GM18499 (cell line): ENCODE results near the gene NLRC3.
"Not testable (repeated sequence)": the region's sequence is repeated elsewhere in the genome, so short reads cannot be mapped to it uniquely, and the experiment has no call there.

Source experiments
- ATAC-seq: cut with Tn5 transposase; IDR thresholded peaks from one replicate; pipeline ENCODE4 v1.9.1; 2021; ENCODE audit warnings: moderate number of reproducible peaks; ENCODE audit not compliant: insufficient read depth, unreplicated experiment

The NLRC3 gene

DNA sequence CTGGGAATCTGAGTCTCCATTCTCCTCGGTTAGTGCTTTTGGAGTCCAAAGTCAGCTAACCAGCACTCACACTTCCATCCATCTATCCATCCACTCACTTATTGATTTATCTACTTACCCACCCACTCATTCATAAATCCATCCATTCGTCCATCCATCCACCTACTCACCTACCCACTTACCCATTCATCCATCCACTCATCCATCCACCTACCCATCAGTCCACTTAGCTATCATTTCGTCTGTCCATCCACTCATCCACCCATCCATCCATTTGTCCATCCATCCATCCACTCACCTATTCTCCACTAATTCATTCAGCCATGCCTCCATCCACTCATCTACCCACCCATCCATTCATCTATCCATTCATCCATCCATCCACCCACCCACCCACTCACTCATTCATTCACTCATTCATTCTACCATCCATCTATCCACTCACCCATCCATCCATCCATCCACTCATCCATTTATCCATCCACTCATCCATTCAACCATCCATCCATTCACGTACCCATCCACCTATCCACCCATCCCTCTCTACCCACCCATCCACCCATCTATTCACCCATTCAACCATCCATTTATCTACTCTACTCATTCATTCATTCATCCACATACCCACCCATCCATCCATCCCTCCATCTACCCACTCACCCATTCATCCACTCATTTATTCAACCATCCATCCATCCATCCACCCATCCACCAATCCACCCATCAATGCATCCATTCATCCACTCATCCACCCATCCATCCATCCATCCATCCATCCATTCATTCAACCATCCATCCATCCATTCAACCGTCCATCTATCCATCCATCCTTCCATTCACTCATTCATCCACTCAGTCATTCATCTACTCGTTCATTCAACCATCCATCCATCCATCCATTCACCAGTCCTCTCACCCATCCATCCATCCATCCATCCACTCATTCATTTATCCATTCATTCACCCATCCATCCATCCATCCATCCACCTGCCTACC lies 26.1 kb downstream of the NLRC3 start:
- ATAC-seq: no peak

DNA sequence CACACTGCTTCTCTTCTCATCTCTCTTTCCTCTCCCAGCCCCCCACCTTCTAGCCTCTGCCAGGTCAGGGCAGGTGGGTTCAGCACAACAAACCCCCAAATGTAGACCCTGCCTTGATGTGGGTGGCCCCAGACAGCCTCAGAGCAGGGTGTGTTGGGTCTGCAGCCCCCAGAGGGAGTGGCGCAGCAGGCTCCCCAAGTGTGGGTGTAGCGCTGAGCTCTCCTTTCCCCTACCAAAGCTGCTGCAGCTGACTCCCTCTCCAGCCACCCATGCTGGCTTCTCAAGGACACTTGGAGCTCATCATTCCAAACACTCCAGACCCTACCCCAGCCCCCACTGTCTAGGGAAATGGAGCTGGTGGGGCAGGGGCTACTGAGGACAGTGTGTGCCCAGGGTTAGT lies 27.3 kb downstream of the NLRC3 start:
- ATAC-seq: no peak

DNA sequence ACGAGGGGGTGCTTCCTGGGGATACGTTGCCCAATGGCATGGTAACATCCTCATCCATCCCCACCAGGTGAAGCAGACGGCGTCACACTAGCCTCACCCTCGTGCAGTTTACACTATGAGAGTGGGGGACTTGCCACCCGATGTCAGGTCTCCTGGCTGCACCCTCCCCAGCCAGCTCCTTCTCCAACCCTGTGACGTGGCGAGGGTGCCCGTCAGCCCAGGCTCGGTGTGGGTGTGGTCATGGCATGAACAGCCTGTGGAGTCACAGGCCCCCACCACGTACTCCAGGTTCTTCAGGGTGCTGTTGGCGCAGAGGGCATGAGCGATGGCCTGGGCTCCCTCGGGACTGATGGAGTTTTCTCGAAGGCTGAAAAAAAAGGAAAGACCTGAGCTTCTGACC lies 28.3 kb downstream of the NLRC3 start:
- ATAC-seq: no peak

DNA sequence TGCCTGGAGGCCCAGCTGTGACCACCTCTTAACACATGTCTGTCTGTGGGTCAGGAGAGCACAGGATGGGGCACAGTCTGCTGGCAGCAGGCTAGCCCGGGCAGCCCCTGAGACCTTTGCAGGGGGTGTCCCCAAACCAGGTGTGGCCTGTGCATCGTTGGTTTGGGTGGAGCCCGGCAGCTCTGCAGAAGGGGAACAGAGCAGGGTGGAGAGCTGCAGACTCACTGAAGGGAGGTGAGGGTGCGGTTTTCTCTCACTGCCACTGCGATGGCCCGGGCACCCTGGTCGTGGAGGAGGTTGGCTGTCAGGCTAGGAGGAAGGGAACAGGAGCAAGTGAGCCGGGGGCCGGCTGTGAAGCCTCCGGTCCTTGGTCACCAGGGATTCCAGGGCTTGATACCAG lies 28.8 kb downstream of the NLRC3 start:
- no peak for ATAC-seq

DNA sequence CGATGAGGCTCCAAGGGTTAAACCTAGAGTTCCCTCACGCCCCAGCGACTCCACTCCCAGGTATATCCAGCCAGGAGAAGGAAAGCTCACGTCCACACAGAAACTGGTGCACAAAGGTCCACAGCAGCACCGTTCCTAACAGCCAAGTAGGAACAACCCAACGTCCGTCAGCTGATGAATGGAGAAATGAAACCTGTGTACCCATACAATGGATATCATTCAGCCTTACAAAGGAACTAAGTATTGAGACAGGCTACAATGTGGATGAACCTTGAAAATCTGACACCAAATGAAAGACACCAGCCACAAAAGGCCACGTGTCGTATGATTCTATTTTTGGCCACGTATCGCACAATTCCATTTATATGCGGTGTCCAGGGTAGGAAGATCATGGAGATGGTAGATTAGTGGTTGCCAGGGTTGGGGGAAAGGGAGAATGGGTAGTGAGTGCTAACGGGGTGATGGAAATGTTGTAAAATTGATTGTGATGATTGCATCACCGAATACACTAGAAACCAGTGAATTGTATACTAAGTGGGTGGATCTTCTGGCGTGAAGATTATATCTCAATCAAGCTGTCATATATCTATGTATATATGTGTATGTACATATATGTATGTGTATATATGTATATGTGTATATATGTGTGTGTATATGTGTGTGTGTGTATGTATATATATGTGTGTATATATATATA lies 30.1 kb downstream of the NLRC3 start:
- no peak for ATAC-seq

DNA sequence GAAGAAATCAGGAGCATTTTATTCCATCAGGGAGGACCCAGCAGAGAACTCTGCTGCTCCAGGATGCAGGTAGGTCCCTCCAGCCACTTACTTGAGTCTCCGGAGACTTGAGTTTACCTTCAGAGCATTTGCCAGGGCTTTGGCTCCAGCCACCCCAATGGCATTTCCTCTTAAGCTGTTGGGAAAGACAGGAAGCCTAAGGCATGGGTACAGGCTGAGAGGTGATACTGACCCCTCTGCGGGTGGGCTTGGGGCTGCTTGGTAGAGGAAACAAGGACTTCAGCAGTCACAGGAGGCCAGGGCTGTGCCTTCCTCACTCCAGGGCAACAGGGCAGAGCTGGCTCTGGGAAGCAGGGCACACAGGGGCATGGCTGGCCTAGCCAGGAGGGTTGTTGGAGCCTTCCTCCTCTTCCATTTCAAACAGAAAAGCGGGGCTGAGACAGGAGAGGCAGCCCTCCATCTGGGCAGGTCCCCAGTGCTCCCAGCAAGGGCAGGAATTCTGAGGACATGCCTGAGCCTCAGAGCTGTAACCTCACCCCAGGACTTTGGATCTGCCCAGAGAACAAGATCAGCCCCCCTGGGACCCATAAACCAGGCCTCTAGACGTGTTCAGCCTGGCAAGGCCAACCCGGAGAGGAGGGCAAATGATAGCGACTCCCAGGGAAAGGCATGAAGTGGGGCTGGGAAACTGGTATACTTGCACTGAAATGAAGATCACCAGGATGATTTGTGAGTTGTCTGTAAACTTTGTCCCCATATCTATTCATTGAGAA lies 34.4 kb downstream of the NLRC3 start:
- no peak for ATAC-seq

DNA sequence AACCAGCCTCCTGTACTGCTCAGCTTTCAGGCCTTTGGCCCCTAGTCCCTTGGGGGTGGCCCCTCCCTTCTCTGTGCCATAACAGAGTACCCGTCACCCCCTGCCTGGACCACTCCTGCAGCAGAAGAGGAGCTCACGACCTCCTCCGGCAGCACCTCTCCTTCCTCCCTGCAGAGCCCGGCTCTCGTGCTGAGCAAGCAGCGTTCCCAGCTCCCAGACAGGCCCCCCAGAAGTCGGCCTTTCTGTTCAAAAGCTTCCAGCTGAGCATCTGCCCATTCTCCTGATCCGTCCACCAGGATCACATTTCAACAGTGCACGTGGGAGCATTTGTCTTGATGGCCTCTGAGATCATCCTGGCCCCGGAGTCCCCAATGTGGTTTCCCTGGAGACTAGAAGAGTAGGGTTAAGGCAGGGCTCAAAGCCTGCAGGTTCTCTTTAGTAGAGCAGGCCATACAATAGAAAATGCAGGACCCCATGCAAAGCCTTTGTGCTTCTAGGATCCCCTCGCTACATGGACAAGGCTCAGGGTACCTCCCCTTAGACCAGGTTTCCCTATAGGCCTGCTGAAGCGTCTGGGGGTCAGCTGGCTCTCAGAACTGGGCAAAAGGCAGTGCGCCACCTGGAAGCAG lies 35.6 kb downstream of the NLRC3 start:
- no peak for ATAC-seq

DNA sequence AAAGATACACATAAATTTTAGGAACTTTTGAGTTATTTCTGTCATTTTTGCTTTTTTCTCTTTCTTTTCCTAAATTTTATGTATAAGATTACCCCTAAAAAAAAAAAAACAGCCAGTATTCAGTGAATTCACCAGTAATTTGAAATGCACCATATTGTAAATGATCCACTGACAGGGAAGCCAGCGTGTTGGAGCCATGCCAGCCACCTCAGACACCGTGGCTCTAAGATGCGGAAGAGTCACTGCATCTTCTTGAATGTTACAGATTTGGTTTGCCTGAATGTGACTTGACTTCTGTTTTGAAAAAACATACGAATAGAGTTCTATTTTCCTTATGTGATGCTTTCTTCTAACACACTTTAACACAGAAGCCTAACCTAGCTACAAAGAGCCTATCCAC lies 39.0 kb downstream of the NLRC3 start:
- ATAC-seq: no peak

DNA sequence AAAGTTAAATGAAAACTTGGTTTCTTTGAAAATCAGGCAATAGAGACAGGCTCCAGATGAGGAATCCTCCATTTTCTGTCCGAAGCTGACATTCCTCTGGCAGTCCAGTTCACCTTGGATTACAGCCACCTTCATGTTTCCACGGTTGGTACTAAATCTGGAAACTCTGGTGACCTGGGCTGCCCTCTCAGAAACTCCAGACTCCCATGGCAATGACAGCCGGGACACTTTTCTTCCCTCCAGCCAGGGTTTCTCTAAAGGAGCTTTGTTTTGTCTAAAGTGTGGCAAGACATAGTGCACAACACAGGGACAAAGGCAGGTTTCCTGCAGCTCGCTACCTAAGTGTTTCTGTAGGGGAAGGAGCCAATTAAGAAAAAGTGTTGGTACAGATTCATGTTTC lies 40.4 kb downstream of the NLRC3 start:
- ATAC-seq: no peak

DNA sequence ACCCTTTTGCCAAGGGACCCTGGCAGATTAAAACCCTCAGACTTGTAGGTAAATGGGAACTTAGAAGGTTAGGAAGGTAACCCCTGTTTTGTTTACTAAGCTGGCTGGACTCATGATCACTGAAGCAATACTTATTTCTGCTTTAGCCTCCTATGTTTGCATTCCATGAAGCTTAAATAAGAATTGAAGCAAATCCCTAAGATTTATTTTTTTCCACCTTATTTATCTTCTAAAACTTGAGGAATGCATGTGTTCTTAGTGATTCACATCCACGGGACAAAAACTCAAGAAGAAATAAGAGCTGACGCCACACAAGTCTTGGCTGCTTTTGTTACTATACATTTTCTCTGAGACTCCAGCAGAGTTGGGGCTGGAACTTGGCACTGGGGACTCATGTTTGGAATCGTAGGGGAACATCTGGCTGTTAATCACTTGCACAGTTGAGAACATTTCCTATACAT lies 40.9 kb downstream of the NLRC3 start:
- no peak for ATAC-seq

DNA sequence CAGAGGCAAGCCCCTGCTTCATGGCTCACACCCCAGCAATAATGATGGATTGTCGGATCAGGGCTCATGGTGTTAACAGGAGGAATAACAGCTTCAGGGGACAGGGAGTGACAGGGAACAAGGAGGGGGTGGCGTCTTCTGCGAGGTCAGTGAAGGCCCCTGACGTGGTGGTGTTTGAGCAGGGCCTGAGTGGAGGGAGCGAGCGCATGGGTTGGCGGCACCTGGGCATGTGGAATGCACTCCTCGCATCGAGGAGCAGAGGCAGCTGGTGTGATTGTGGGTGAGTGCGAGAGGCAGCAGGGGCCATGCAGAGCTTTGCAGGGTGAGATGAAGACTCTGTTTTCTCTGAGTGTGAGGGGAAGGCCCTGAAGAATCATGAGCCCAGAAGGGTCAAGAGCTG lies 43.1 kb downstream of the NLRC3 start:
- no peak for ATAC-seq

DNA sequence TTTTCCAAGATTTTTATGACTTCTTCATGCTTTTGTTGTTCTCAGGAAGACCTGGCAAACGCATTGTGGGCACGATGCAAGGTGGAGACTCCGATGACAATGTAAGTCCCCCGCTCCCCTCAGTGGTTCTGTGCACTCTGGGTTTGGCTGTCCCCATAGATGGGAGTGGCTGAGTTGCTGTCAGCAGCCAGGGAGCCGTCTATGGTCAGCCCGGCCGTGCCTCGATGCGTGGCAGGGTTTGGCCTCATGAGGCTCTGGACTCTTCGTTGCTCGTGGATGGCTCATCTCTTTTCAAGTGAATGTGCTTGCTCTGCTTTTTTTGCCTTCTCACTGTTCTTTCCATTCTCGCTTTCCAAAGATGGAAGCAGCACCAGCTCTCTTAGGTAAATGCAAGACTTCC lies 44.5 kb downstream of the NLRC3 start:
- no peak for ATAC-seq

DNA sequence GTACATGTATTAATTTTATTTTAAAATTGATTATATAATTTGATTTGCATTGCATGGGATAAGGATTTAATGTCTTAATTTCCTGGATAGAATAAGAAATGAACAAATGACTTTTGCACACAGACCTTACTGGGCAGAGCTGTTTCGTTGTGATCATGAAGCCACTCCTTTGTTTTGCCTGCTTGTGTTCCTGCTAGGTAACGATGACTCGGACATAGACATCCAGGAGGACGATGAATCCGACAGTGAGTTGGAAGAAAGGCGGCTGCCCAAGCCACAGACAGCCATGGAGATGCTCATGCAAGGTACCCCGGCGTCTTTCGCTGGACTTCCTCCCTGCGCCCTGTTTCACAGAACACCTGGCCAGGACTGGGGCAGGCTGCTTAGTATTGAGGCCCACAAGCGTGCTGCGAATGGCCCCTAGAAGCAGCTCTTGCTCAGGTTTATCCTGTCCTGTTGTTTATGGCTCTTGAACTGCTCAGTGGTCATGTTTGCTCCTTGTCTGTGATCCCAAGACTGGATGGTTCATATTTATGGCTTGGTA lies 46.8 kb downstream of the NLRC3 start:
- no peak for ATAC-seq

DNA sequence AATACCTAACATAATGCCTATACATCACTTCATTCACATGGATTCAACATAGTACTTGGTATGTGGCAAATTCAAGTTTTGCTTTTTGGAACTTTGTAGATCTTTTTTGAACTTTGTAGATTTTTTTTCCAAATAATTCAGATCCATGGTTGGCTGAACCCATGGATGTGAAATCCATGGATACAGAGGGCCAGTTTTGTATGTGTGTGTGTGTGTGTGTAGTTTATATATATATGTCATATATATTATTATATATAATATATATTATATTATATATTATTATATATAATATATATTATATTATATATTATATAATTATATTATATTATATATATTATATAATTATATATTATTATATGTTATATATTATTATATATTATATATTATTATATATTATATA lies 48.0 kb downstream of the NLRC3 start:
- no peak for ATAC-seq

DNA sequence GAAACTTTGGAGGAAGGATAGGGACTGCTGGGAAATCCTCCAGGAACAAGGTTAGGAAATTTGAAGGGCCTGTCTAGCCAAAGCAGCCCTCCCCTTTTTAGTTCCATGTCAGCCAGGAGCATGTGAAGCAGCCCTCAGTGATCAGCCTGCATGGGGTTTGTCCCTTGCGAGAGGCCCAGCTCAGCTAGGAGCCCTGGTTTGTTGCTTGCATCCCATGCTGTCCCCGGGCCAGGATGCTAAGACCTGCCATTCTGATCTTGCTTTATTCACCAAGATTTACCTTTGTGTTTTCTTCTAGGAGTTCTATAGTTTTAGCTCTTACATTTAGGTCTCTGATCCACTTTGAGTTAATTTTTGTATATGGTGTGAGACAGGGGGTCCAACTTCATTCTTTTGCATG lies 48.8 kb downstream of the NLRC3 start:
- no peak for ATAC-seq

DNA sequence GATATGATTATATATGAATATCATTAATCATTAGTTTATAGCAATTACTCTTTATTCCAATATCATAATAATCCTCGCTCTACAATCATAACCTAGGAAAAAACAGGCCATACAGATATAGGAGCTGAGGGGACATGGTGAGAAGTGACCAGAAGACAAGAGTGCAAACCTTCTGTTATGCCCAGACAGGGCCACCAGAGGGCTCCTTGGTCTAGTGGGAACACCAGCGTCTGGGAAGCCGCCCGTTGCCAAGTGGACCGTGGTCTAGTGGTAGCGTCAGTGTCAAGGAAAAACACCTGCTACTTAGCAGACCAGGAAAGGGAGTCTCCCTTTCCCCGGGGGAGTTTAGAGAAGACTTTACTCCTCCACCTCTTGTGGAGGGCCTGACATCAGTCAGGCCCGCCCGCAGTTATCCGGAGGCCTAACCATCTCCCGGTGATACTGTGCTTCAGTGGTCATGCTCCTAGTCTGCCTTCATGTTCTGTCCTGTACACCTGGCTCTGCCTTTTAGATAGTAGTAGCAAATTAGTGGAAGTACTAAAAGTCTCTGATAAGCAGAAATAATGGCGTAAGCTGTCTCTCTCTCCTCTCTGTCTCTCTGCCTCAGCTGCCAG lies 49.9 kb downstream of the NLRC3 start:
- ATAC-seq: not testable (repeated sequence)

DNA sequence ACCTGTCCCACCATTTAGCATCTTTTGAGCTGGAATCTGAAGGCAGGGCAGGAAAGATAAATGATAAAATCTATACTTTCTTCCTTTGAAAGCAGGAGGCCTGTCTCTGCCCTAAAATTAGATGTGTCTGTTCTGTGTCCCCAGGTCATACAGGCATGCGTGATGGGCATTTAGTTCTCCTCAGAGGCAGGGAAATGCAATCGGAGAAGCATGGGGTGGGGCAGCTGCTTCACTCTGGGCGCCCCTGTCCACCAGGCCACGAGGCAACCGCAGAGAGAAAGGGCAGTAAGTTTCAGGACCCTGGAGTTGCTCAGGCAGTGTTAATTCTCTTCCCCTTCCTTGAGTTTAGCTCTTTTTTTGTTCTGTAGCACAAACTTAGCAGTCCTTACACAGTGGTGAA lies 51.3 kb downstream of the NLRC3 start:
- no peak for ATAC-seq

DNA sequence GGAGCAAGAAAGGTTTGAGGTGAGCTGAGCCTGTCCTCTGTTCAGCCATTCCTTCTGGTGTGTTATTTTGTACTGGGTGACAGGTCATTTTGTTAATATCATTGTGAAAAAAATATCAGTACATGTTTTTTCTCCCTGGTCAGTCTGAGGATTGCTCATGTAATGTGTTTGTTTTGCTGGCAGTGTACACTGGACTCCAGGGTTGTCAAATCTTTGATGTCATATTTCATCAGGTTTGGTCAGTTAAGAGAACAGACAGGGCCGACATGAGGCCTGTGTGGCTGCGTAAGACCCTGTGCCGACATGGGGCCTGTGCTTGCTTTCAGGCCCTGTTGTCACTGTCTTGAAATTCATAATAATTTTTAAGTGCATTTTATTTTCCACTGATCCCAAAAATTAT lies 53.9 kb downstream of the NLRC3 start:
- ATAC-seq: no peak

DNA sequence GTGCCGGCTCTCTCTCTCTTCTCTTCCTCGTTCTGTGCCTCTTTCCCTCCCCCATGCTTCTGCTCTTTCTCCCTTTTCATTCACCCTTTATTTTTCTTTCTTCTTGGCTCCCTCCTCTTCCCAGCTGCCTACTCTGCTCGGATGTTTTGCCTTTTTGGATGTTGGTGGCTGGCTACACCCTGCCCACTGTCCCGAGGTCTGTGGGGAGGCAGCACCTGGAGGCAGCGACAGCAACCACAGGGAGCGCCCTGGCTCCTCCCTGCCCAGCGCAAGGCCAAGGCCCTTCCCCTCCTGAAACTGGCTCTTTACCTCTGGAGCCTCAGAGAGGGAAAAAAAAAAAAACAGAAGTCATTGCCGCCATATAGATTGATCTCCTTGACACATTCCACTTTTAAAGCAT lies 56.4 kb downstream of the NLRC3 start:
- no peak for ATAC-seq

DNA sequence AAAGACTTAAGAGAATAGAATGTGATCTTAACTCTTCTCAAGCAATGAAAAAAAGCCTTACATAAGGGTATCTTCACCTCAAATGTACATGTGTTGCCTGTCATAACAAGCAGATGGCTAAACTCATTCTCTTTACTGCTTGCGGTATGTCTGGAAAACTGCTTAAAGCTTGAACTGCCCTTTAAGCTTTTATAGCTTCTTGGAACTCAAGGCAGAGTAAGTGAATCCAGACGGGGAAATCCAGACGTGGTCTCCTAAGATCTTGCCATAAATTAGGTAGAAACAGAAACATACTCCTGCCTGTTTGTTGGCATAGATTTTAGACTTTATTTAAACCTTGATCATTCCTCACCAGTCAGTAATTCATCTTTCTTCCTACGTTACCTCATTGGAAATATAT lies 56.8 kb downstream of the NLRC3 start:
- no peak for ATAC-seq
